ENCODE results near the gene LCLAT1.

- TF ChIP-seq, protein P1, sequence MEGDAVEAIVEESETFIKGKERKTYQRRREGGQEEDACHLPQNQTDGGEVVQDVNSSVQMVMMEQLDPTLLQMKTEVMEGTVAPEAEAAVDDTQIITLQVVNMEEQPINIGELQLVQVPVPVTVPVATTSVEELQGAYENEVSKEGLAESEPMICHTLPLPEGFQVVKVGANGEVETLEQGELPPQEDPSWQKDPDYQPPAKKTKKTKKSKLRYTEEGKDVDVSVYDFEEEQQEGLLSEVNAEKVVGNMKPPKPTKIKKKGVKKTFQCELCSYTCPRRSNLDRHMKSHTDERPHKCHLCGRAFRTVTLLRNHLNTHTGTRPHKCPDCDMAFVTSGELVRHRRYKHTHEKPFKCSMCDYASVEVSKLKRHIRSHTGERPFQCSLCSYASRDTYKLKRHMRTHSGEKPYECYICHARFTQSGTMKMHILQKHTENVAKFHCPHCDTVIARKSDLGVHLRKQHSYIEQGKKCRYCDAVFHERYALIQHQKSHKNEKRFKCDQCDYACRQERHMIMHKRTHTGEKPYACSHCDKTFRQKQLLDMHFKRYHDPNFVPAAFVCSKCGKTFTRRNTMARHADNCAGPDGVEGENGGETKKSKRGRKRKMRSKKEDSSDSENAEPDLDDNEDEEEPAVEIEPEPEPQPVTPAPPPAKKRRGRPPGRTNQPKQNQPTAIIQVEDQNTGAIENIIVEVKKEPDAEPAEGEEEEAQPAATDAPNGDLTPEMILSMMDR (conservative IDR thresholded peaks at IDR 0.05; ENCODE audit: low read length) = no peak
- TF ChIP-seq EZH2phosphoT487 (IDR thresholded peaks at IDR 0.05; ENCODE audit: borderline replicate concordance, low read depth, low read length) = no peak
Measured at GRCh38 chr2:30421026-30421603, 25.9 kb upstream of the LCLAT1 start.

Data from OCI-LY7 (cell line).